ENCODE data around the gene ZFP92. TPM values are rescaled to one million over a fixed set of nuclear protein-coding genes. Genes with fewer than 3 reads are reported as not detected.

Gene ZFP92
- total RNA-seq, 4 donors from 2014 or later = 0.26 to 2.4 (median 0.88) TPM

DNA sequence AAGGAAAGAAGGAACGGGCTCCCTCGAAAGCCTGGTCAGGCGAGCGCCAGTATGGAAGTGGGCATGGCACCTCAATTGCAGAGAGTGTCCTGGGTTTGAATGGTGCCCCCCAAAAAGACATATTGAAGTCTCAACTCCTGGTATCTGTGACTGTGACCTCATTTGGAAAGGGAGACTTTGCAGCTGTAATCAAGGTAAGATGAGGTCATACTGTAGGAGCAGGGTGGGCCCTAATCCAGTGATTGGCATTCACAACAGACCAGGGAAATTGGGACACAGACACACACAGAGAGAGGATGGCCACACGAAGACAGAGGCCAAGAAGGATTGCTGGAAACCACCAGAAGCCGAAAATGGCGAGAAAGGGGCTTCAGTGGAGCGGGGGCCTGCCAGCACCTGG lies 6.4 kb downstream of the ZFP92 start:
- H3K27me3 ChIP-seq = no peaks in the 10 kb centered on the region

DNA sequence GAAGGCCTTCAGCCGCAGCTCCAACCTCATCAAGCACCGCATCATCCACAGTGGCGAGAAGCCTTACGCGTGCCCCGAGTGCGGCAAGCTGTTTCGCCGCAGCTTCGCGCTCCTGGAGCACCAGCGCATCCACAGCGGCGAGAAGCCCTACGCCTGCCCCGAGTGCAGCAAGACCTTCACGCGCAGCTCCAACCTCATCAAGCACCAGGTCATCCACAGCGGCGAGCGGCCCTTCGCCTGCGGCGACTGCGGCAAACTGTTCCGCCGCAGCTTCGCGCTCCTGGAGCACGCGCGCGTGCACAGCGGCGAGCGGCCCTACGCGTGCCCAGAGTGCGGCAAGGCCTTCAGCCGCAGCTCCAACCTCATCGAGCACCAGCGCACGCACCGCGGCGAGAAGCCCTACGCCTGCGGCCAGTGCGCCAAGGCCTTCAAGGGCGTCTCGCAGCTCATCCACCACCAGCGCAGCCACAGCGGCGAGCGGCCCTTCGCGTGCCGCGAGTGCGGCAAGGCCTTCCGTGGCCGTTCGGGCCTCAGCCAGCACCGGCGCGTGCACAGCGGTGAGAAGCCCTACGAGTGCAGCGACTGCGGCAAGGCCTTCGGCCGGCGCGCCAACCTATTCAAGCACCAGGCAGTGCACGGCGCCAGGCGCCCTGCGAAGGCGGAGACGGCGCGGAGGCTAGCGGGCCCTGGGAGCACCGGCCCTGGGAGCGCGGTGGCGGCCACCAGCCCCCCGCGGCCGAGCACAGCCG lies 9.8 kb downstream of the ZFP92 start:
- Histone ChIP-seq H3K4me3 (no peak overlapping the region), H3K27ac (no peak overlapping the region), H3K36me3 (no peaks in the 10 kb centered on the region), H3K9me3 (no peaks in the 10 kb centered on the region), H3K27me3 (no peaks in the 10 kb centered on the region), H3K4me1 (no peaks in the 10 kb centered on the region)
- no peak for TF ChIP-seq POLR2A (IDR thresholded peaks at IDR 0.05)
- TF ChIP-seq, protein P1, sequence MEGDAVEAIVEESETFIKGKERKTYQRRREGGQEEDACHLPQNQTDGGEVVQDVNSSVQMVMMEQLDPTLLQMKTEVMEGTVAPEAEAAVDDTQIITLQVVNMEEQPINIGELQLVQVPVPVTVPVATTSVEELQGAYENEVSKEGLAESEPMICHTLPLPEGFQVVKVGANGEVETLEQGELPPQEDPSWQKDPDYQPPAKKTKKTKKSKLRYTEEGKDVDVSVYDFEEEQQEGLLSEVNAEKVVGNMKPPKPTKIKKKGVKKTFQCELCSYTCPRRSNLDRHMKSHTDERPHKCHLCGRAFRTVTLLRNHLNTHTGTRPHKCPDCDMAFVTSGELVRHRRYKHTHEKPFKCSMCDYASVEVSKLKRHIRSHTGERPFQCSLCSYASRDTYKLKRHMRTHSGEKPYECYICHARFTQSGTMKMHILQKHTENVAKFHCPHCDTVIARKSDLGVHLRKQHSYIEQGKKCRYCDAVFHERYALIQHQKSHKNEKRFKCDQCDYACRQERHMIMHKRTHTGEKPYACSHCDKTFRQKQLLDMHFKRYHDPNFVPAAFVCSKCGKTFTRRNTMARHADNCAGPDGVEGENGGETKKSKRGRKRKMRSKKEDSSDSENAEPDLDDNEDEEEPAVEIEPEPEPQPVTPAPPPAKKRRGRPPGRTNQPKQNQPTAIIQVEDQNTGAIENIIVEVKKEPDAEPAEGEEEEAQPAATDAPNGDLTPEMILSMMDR (IDR thresholded peaks at IDR 0.05) = no peak
- DNase-seq = no peak
- intact Hi-C loops (cut with DNase I; ENCODE audit: low total_unique reads) = no loop called here

More for the DNA sequence above, 6.4 kb downstream of the ZFP92 start:
- intact Hi-C loops (cut with DNase I; ENCODE audit: low total_unique reads) = no loop called here
- H3K9me3 ChIP-seq = no peaks in the 10 kb centered on the region
- H3K4me3 ChIP-seq = no peak overlapping the region
- no peak for DNase-seq
- no peaks in the 10 kb centered on the region for H3K36me3 ChIP-seq
- H3K27ac ChIP-seq = no peak overlapping the region
- no peak for TF ChIP-seq POLR2A (IDR thresholded peaks at IDR 0.05)
- TF ChIP-seq, protein P1 (IDR thresholded peaks at IDR 0.05) = no peak
- no peaks in the 10 kb centered on the region for H3K4me1 ChIP-seq

DNA sequence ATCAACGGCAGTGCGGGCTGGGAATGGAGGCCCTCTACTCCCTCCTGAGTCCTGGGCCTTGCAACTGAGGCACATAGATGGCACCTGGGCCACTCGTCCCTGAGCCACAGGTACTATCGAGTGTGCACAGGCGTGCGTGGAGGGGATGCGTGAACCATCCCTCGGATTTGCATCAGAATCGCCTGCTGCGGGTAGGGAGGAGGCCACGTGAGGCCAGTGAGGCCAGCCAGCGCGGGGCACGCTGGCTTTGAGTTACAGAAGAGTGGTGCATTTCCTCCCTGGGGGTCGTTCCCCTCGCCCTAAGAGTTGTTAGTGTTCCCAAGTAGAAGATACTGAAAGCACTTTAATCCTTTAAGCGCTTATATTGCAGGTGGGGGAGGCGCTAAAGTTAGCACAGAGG lies 10.6 kb downstream of the ZFP92 start:
- Histone ChIP-seq H3K4me3 (no peak overlapping the region), H3K9me3 (no peaks in the 10 kb centered on the region), H3K36me3 (no peaks in the 10 kb centered on the region), H3K27ac (no peak overlapping the region), H3K4me1 (no peaks in the 10 kb centered on the region), H3K27me3 (no peaks in the 10 kb centered on the region)
- TF ChIP-seq, protein P1 (IDR thresholded peaks at IDR 0.05) = no peak
- no peak for TF ChIP-seq POLR2A (IDR thresholded peaks at IDR 0.05)
- intact Hi-C loops (cut with DNase I; ENCODE audit: low total_unique reads) = no loop called here
- no peak for DNase-seq

DNA sequence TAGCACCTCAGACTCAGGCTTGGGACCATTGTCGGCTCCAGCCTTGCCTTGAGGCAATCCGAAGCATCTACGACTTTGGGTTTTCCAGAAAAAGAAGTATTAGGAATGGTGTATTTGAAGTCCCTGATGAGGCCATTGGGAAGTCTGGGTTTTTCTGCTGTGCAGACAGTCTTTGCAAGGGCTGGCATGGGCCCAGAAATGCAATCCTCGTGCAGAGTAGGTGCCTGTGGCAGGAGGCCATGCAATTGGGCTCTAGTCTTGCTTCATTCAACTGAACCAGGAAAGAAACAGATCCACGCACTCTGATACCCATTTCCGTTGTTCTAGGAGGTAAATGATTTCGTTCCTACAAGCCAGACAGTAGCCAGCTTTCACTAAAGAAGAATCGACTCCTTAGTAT lies 12.4 kb downstream of the ZFP92 start:
- no peak for DNase-seq
- Histone ChIP-seq H3K27ac (no peak overlapping the region), H3K9me3 (no peaks in the 10 kb centered on the region), H3K27me3 (no peaks in the 10 kb centered on the region), H3K36me3 (no peaks in the 10 kb centered on the region), H3K4me3 (no peak overlapping the region), H3K4me1 (no peaks in the 10 kb centered on the region)
- TF ChIP-seq, protein P1 (IDR thresholded peaks at IDR 0.05) = no peak
- TF ChIP-seq POLR2A (IDR thresholded peaks at IDR 0.05) = no peak
- intact Hi-C loops (cut with DNase I; ENCODE audit: low total_unique reads) = no loop called here

DNA sequence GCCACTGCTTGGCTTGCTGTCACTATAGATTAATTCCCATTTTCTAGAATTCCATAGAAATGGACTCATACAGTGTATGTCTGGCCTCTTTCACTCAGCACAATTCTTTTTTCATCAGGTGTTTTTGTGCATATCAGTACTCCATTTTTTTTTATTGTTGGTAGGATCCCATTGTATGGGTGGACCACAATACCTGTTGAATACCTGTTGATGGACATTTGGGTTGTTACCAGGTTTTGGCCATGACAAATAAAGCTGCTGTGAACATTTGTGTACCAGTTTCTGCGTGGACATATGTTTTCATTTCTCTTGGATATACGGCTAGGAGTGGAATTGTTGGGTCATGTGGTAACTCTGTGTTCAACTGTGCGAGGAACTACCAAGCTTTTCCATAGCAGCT lies 14.9 kb downstream of the ZFP92 start:
- intact Hi-C loops (cut with DNase I; ENCODE audit: low total_unique reads) = no loop called here
- H3K4me1 ChIP-seq = no peaks in the 10 kb centered on the region
- H3K36me3 ChIP-seq = no peaks in the 10 kb centered on the region
- no peak for DNase-seq
- TF ChIP-seq, protein P1 (IDR thresholded peaks at IDR 0.05) = no peak
- TF ChIP-seq POLR2A (IDR thresholded peaks at IDR 0.05) = no peak
- H3K4me3 ChIP-seq = no peak overlapping the region
- H3K27me3 ChIP-seq = no peaks in the 10 kb centered on the region
- H3K9me3 ChIP-seq = no peaks in the 10 kb centered on the region
- no peak overlapping the region for H3K27ac ChIP-seq
